Psoas muscle (tissue), 8 donors: ENCODE results near the gene PPP2R2D. TPM values are rescaled to one million over a fixed set of nuclear protein-coding genes. Genes with fewer than 3 reads are reported as not detected.
"Not testable (repeated sequence)": the region's sequence is repeated elsewhere in the genome, so short reads cannot be mapped to it uniquely, and the experiment has no call there.

Source experiments
- ATAC-seq, 4 donors: fragments of 200-7000 bp; cut with Tn5 transposase; one replicate each; pipeline ENCODE4 v1.9.1; 2020; ENCODE audit warnings: moderate library complexity in 3 of 4, mild to moderate bottlenecking in 2 of 4
- DNase-seq, 2 donors: peaks; one replicate each; pipeline ENCODE4 v3.0.0-alpha.2; 2020
- H3K27ac ChIP-seq: fragments of 200-600 bp; one replicate; pipeline ENCODE4 v1.8.0; 2022
- H3K27me3 ChIP-seq, 3 donors: fragments of 200-600 bp in 1 of 3; one replicate each; pipeline versions ENCODE4 v1.6.1 to v1.8.0; 2013 to 2022; ENCODE audit warnings: low read length in 2 of 3, mild to moderate bottlenecking in 2 of 3, moderate library complexity in 1 of 3; ENCODE audit not compliant: insufficient read depth in 3 of 3
- H3K36me3 ChIP-seq, 2 donors: fragments of 200-600 bp in 1 of 2; one replicate each; pipeline versions ENCODE4 v1.6.1 to v1.8.0; 2013 to 2022; ENCODE audit warnings: low read depth in 1 of 2, mild to moderate bottlenecking in 1 of 2, moderate library complexity in 1 of 2; ENCODE audit not compliant: insufficient read depth in 1 of 2
- H3K4me1 ChIP-seq: fragments of 200-600 bp; one replicate; pipeline ENCODE4 v1.8.0; 2022
- H3K4me3 ChIP-seq: fragments of 200-600 bp; one replicate; pipeline ENCODE4 v1.8.0; 2022; ENCODE audit warnings: mild to moderate bottlenecking
- H3K9me3 ChIP-seq: fragments of 200-600 bp; one replicate; pipeline ENCODE4 v1.8.0; 2022
- WGBS, 3 donors: extraction: QIAGEN DNeasy Blood & Tissue Kit; methylation state at CpG; one replicate each; pipeline versions ENCODE4 v1.1.6 to v1.1.7; 2013; 5-methylcytosine and 5-hydroxymethylcytosine counted together
- intact Hi-C, 2 donors: fragments of 100-400 bp; cut with DNase I; formaldehyde crosslinking; loops; one replicate each; pipeline versions ENCODE4 v1.11.0 to v1.14.2; 2022
- polyA plus RNA-seq, 3 donors: library from polyadenylated mRNA; stranded (reverse); fragments of 200-250 nt; gene quantifications; one replicate each; pipeline ENCODE4 v1.2.3, GENCODE V29; 2013
- total RNA-seq, 4 donors: library from RNA; stranded (reverse); fragmentation: NEBNext Ultra II Directional in 2 of 4; extraction: Animal tissue kit (Norgen Biotek cat#: 25700) in 2 of 4; gene quantifications; one replicate each; pipeline versions ENCODE4 v1.2.1 to v1.2.4, GENCODE V29; 2021 to 2023
- TF ChIP-seq, protein P1 (sequence below): fragments of 200-600 bp; IDR thresholded peaks from one replicate; pipeline ENCODE4 v1.8.0; 2022; ENCODE audit warnings: antibody characterized with exemption
- donor health status: healthy with polysubstance abuse.
- donor health status: DM: no; HTN: no; CAD: no; lungs with moderate emphysema.
- donor health status: Bipolar disorder and iron deficiency.
- donor health status: healthy.
- donor health status: DM: yes; HTN: yes; CAD: no.
- donor health status: DM: no; HTN: no; CAD: no.
- donor health status: DM: no; HTN: no; CAD: no.
- donor health status: DM: yes; HTN: yes; CAD: no.

PPP2R2D gene
- total and polyA plus RNA-seq, 7 donors: 19.2 to 47.4 (median 25.7) TPM

DNA sequence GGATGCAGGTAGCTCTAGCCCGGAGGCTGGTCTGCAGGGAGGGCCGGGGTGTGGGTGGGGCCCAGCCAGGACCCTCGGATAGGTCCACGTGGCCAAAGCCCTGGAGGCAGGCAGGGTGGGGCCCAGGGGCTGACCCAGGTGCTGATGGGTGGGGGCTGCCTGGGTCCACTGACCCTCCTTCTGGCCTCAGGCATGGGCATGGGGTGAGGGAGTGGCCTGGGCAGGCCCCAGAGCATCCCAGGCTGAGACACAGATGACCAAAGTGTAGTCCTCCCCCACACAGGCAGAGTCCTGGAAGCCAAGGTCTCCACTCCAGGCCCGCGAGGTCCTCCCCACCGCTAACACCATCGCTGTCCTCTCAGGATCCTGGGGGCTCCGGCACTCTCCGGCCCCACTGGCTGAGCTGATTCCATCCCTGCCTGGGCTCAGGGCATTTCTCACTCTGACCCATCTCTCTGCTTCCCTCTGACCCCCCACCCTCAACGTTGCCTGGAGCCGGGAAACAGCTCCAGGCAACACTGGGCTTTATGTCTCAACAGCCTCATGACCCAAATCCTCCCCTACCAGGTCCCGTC lies 20.7 kb upstream of the PPP2R2D start:
- H3K27me3 ChIP-seq: peaks cover 0 to 11% (median 0%) of the 10 kb centered on the region in 3 donors
- ATAC-seq (no peak), DNase-seq (no peak)
- intact Hi-C loops: no loop called here
- H3K9me3 ChIP-seq: no peaks in the 10 kb centered on the region
- WGBS, 3 donors: 80% methylated on average over 13 of the region's 13 CpGs
- no peak overlapping the region for H3K4me3 ChIP-seq
- H3K27ac ChIP-seq: no peak overlapping the region
- TF ChIP-seq, protein P1, sequence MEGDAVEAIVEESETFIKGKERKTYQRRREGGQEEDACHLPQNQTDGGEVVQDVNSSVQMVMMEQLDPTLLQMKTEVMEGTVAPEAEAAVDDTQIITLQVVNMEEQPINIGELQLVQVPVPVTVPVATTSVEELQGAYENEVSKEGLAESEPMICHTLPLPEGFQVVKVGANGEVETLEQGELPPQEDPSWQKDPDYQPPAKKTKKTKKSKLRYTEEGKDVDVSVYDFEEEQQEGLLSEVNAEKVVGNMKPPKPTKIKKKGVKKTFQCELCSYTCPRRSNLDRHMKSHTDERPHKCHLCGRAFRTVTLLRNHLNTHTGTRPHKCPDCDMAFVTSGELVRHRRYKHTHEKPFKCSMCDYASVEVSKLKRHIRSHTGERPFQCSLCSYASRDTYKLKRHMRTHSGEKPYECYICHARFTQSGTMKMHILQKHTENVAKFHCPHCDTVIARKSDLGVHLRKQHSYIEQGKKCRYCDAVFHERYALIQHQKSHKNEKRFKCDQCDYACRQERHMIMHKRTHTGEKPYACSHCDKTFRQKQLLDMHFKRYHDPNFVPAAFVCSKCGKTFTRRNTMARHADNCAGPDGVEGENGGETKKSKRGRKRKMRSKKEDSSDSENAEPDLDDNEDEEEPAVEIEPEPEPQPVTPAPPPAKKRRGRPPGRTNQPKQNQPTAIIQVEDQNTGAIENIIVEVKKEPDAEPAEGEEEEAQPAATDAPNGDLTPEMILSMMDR: no peak
- H3K36me3 ChIP-seq: no peaks in the 10 kb centered on the region
- no peaks in the 10 kb centered on the region for H3K4me1 ChIP-seq

DNA sequence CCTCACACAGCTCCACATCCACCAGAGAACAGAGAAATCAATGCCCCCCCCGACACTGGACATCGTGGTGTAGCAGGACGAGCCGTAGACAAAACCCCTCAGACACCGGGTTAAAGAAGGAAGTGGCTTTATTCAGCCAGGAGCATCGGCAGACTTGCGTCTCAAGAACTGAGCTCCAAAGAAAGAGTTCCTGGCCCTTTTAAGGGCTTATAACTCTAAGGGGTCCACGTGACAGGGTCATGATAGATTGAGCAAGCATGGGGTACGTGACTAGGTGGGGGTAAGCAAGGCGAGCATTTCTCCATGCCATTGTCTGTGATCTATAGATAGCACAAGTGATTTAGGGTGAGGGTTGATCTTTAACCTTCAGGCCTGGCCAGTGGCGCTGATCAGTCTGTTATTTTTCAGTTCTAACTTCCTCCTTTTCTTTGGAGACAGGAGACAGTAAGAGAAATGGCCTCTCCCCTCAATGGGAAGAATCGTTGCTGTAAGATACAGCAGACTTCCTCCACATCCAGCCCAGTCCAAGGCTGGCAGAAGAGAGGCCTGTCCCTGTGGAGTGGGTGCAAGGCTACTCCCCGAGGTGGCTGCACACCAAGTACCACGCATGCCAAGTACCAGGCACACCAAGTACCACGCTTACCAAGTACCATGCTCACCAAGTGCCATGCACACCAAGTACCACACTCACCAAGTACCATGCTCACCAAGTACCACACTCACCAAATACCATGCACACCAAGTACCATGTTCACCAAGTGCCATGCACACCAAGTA lies 19.5 kb upstream of the PPP2R2D start:
- Histone ChIP-seq H3K27me3 (no peaks in the 10 kb centered on the region), H3K9me3 (no peaks in the 10 kb centered on the region), H3K27ac (no peak overlapping the region), H3K4me3 (no peak overlapping the region), H3K36me3 (no peaks in the 10 kb centered on the region), H3K4me1 (no peaks in the 10 kb centered on the region)
- TF ChIP-seq, protein P1: no peak
- intact Hi-C loops: no loop called here
- ATAC-seq: no peak
- DNase-seq: no peak
- 84 to 86% (median 85%) methylated on average over 15 of the region's 15 CpGs for WGBS, 3 donors

DNA sequence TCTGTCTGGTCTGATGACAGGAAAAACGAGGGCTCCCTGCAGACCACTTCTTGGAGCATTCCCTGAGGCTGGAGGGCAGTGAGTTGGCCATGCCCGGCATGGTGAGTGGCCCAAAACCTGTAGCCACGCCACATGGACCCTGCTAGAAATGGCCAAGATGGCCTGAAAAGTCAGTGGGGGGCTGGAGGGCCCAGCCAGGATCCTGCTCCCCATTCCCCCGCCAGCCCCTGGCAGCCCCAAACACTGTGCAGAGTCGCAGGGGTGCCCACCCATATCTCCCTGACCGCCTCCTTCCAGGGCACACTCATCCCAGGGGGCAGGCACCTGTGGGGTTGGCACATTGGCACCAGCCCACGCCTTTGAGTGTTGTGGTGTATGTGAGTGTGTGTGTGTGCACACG lies 18.7 kb upstream of the PPP2R2D start:
- no peak overlapping the region for H3K27ac ChIP-seq
- H3K4me3 ChIP-seq: no peak overlapping the region
- WGBS, 3 donors: 89 to 93% (median 91%) methylated on average over 8 of the region's 8 CpGs
- TF ChIP-seq, protein P1: no peak
- intact Hi-C loops: no loop called here
- no peak for DNase-seq
- no peaks in the 10 kb centered on the region for H3K27me3 ChIP-seq
- H3K36me3 ChIP-seq: no peaks in the 10 kb centered on the region
- H3K9me3 ChIP-seq: no peaks in the 10 kb centered on the region
- no peak for ATAC-seq
- no peaks in the 10 kb centered on the region for H3K4me1 ChIP-seq

DNA sequence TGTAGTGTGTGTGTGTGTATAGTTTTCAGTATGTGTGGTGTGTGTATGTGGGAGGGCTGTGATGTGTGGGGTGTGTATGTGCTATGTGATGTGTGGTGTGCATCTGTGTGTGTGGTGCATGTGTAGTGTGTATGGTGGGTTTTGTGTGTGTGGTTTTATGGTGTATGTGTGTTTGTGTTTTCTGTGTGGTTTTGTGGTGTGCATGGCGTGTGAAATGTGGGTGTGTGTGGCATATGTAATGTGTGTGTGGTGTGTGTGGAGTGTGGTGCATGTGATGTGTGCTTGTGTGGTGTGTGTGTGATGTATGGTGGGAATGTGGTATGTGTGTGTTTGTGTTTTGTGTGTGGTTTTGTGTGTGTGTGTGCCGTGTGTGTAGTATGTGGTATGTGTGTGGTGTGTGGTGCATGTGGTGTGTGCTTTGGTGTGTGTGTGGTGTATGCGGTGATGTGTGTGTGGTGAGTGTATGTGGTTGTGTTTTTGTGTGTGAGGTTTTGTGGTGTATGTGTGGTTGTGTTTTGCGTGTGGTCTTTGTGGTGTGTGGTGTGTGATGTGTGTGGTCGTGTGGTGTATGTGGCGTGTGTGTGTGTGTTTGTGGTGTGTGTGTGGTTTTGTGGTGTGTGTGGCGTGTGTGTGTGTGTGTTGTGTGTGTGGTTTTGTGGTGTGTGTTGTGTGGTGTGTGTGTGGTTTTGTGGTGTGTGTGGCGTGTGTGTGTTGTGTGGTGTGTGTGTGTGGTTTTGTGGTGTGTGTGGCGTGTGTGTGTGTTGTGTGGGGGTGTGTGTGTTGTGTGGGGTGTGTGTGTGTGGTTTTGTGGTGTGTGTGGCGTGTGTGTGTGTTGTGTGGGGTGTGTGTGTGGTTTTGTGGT lies 18.0 kb upstream of the PPP2R2D start:
- Histone ChIP-seq H3K4me1 (no peaks in the 10 kb centered on the region), H3K27me3 (no peaks in the 10 kb centered on the region), H3K4me3 (no peak overlapping the region), H3K27ac (no peak overlapping the region), H3K36me3 (no peaks in the 10 kb centered on the region), H3K9me3 (no peaks in the 10 kb centered on the region)
- TF ChIP-seq, protein P1: no peak
- DNase-seq (no peak), ATAC-seq (no peak)
- intact Hi-C loops: no loop called here
- whole genome bisulfite sequencing, 3 donors: 95 to 97% (median 96%) methylated on average over 9 to 10 of the region's 10 CpGs

DNA sequence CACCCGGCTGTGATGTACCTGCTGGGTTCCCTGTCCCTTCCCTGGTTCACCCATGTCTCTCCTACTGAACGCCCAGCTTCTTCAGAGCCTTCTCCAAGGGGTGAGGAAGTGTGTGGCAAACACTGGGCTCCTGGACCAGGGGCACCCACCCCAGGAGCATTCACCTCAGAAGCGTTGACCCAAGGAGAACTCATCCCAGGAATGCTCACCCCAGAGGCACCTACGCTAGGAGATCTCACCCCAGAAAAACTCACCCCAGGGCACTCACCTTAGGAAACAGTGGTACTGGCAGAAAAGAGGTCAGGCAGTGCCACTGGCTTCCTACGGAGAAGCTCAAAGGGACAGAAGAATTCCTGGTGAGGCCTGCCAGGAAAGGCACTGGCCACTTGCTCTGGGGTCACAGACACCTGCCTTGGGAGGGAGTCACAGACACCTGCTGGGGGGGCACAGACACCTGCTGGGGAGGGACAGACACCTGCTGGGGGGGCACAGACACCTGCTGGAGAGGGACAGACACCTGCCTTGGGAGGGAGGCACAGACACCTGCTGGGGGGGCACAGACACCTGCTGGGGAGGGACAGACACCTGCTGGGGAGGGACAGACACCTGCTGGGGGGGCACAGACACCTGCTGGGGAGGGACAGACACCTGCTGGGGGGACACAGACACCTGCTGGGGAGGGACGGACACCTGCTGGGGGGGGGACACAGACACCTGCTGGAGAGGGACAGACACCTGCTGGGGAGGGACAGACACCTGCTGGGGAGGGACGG lies 17.0 kb upstream of the PPP2R2D start:
- not testable (repeated sequence) for ATAC-seq, H3K4me1 ChIP-seq, H3K36me3 ChIP-seq, H3K27ac ChIP-seq, DNase-seq, H3K27me3 ChIP-seq, H3K9me3 ChIP-seq, H3K4me3 ChIP-seq
- intact Hi-C loops: loop anchor here in 1 of 2 donors (2.0 kb wide), 1 partner anchor 259 kb away; no protein-coding TSS in a partner anchor
- WGBS, 3 donors: 55 to 58% (median 56%) methylated on average over 7 of the region's 7 CpGs
